Memory B cell (primary cell): Measurements from ENCODE around the gene METTL17.
"Not testable (repeated sequence)": the region's sequence is repeated elsewhere in the genome, so short reads cannot be mapped to it uniquely, and the experiment has no call there.

Source experiments
- ATAC-seq: fragments of 150-1000 bp; cut with Tn5 transposase; 2 replicates; pipeline ENCODE4 v1.10.0; 2021; ENCODE audit warnings: low read depth, mild to moderate bottlenecking, moderate library complexity
- DNase-seq, 2 donors: peaks; one replicate each; pipeline ENCODE4 v3.0.0; 2022; ENCODE audit warnings: low spot score in 2 of 2
- H3K27ac Mint-ChIP-seq: one replicate; pipeline ENCODE4 v1.8.0; 2022; ENCODE audit warnings: mild to moderate bottlenecking, moderate library complexity, mixed read lengths
- H3K27me3 Mint-ChIP-seq: one replicate; pipeline ENCODE4 v1.8.0; 2022; ENCODE audit warnings: mixed read lengths
- H3K36me3 Mint-ChIP-seq: one replicate; pipeline ENCODE4 v1.8.0; 2022; ENCODE audit warnings: mild to moderate bottlenecking, mixed read lengths
- H3K4me1 Mint-ChIP-seq: one replicate; pipeline ENCODE4 v1.8.0; 2022; ENCODE audit warnings: mixed read lengths
- H3K4me3 Mint-ChIP-seq: one replicate; pipeline ENCODE4 v1.8.0; 2022; ENCODE audit warnings: mild to moderate bottlenecking, moderate library complexity, mixed read lengths
- H3K9me3 Mint-ChIP-seq: one replicate; pipeline ENCODE4 v1.8.0; 2022; ENCODE audit warnings: mixed read lengths

Gene METTL17, protein sequence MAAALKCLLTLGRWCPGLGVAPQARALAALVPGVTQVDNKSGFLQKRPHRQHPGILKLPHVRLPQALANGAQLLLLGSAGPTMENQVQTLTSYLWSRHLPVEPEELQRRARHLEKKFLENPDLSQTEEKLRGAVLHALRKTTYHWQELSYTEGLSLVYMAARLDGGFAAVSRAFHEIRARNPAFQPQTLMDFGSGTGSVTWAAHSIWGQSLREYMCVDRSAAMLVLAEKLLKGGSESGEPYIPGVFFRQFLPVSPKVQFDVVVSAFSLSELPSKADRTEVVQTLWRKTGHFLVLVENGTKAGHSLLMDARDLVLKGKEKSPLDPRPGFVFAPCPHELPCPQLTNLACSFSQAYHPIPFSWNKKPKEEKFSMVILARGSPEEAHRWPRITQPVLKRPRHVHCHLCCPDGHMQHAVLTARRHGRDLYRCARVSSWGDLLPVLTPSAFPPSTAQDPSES

DNA sequence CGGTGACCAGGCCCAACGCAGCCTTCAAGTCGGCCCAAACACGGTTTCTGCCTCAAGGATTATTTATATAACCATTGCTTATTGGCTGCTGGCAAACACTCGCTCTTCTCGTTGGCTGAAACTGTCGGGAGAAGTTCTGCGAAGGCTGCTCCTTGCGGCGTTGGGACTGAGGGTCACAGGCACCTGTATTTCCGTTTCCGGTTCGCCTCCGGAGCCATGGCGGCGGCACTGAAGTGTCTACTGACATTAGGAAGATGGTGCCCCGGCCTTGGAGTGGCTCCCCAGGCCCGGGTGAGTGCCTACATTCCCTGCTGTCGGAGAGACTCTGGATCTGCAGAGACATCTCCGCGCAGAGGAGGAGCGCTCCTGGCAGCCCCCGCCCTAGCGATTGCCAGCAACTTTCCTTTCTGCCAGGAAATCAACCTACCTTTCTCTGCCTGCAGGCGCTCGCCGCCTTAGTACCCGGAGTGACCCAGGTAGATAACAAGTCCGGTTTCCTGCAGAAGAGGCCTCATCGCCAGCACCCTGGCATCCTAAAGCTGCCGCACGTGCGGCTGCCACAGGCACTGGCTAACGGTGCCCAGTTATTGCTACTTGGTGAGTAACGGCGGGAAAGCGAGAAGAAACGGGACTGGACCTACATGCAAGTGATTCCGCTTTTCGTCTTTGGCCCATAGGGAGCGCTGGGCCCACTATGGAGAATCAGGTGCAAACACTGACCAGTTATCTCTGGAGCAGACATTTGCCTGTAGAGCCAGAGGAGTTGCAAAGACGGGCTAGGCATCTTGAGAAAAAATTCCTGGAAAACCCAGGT is at the start of gene METTL17:
TSS of gene METTL17 (plus strand) at position 194 of the 814 bp plus-strand sequence. CDS start at position 217, 23 bp downstream.
- ATAC-seq (peak; percentile 93), DNase-seq (peak; percentile 68 to 69)
- Mint-ChIP-seq H3K27ac (peak within 1 kb of the TSS; percentile 87), H3K4me3 (peak within 1 kb of the TSS; percentile 91), H3K4me1 (peaks cover 12% of the 10 kb centered on the region), H3K27me3 (no peaks in the 10 kb centered on the region), H3K36me3 (peaks cover 19% of the 10 kb centered on the region), H3K9me3 (no peaks in the 10 kb centered on the region)

DNA sequence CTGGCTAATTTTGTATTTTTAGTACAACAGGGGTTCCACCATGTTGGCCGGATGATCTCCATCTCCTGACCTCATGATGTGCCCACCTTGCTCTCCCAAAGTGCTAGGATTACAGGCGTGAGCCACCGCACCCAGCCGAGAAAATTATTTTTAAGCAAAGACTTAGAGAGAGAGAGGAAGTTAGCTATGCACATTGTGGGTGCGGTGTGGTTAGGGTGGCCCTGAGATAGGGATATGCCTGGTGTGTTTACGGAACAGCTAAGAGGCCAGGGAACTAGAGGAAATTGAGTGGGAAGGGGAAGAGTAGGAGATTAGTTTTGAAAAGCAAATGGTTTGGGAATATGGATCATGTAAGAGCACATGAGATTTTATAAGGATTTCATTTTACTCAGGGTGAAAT is 44.6 kb upstream of the METTL17 start:
- H3K36me3 Mint-ChIP-seq, H3K4me1 Mint-ChIP-seq, DNase-seq, H3K4me3 Mint-ChIP-seq, H3K27ac Mint-ChIP-seq, H3K9me3 Mint-ChIP-seq: not testable (repeated sequence)
- H3K27me3 Mint-ChIP-seq, result peaks cover 29% of the 10 kb centered on the region
- peak; percentile 42 for ATAC-seq

DNA sequence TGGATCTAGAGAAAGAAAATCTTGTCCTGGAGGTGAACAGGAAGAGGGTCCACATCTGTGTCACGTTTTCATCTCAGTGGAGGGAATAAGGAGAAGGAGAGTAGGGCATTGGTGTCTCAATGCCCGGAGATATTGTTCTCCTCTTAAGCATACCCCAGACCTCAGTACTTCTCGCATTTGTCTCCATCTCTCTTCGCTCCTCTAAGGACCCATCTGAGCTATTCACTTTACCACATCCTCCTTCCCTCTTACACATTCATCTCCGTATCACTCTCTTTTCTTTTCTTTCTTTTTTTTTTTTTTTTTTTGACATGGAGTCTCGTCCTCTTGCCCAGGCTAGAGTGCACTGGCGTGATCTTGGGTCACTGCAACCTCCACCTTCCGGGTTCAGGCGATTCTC is 43.1 kb upstream of the METTL17 start:
- not testable (repeated sequence) for ATAC-seq, DNase-seq, H3K27ac Mint-ChIP-seq, H3K9me3 Mint-ChIP-seq, H3K4me1 Mint-ChIP-seq, H3K36me3 Mint-ChIP-seq, H3K4me3 Mint-ChIP-seq
- H3K27me3 Mint-ChIP-seq, result peaks cover 27% of the 10 kb centered on the region

DNA sequence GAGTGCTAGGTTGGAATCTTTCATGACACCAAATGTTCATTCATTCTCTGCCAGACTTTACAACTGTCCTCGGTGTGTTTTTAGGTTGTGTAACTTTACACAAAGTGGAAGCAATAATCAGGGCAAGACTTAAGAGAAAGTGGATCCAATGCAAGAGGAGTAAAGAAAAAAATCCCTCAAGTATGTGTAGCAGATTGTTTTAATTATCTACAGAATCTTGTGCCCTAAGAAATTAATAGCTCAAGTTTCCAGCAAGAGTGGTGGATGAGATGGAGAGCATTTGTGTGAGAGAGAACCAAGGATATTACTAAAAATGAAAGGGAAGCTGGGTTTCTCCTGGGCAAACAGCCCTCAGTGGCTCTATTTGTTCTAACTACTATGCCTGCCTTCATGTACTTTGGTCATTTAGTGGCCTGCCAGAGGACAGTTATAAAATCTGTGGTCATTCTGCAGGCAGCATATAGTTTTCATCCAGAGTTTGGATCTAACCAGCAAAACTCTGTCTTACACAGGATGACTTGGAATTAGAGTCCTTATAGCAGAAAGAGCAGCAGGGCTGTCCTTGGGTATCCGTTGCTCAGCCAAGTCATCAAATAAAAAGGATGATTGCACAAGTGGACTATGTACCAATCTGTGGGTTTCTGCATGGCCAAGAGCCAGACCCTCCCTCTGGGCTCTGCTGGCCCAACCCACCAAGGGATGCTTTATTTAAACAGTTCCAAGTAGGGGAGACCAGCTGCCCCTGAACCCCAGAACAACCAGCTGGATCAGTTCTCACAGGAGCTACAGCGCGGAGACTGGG is 34.8 kb upstream of the METTL17 start, which contains the start of gene RNASE2:
TSS of gene RNASE2 (plus strand) at position 752 of the 802 bp plus-strand sequence. CDS start 285 bp downstream, outside the sequence.
- not testable (repeated sequence) for H3K4me3 Mint-ChIP-seq, ATAC-seq, H3K27ac Mint-ChIP-seq, H3K4me1 Mint-ChIP-seq, H3K9me3 Mint-ChIP-seq, H3K36me3 Mint-ChIP-seq, DNase-seq
- H3K27me3 Mint-ChIP-seq, result peaks cover 19% of the 10 kb centered on the region

DNA sequence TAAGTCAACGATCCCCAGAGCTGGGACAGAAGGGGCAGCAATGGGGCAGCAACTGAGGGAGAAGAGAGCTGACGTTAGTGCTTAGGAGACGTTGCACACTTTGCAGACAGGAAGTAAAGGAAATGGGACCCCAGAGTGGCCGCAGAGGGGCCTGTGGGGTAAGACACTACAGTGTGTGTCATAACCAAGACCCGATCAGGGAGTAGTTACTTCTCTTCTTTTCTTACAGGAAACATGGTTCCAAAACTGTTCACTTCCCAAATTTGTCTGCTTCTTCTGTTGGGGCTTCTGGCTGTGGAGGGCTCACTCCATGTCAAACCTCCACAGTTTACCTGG is 34.3 kb upstream of the METTL17 start:
- peaks cover 15% of the 10 kb centered on the region for H3K27me3 Mint-ChIP-seq
- not testable (repeated sequence) for H3K4me3 Mint-ChIP-seq, H3K9me3 Mint-ChIP-seq, DNase-seq, H3K36me3 Mint-ChIP-seq, ATAC-seq, H3K27ac Mint-ChIP-seq, H3K4me1 Mint-ChIP-seq

DNA sequence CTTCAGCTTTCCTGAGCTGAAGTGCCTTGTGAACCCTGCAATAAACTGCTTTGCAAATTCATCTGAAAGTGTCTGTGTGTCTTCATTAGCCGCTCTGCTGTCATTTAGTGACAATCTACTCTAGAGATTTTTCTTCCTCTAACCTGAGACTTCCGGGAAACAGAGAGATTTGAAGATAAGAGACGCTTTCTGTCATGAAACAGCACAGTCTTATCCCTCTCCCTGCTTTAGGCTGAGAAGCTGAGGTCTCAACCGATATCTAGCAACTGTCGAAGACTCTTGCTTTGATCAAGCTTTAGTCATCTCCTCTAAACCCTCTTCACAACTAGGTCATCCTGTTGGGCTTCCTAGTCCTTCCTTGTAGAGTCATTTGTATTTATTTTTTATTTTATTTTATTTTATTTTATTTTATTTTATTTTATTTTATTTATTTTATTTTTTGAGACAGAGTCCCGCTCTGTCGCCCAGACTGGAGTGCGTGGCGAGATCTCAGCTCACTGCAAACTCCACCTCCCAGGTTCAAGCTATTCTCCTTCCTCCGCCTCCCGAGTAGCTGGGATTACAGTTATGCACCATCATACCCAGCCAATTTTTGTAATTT is 33.3 kb upstream of the METTL17 start:
- Mint-ChIP-seq H3K4me3 (no peak overlapping the region), H3K27me3 (peaks cover 15% of the 10 kb centered on the region), H3K27ac (no peak overlapping the region), H3K9me3 (no peaks in the 10 kb centered on the region), H3K4me1 (peaks cover 5% of the 10 kb centered on the region), H3K36me3 (no peaks in the 10 kb centered on the region)
- no peak for DNase-seq
- no peak for ATAC-seq

DNA sequence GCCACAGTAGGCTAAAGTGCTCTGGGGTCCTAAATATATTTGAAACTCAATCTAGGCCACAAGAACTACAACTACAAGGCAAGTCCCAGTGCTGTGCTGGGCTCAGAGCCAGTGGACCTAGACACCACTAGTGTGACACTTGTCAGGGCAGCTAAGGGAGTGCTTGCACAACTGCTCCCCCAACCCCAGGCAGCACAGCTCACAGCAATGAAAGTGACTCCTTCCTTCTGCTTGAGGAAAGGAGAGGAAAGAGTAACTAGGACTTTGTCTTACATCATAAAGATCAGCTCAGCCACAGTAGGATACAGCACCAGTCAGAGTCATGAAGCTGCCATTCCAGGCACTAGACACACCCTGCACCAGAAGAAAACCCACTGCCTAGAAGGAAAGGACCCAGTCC is 30.8 kb upstream of the METTL17 start:
- H3K36me3 Mint-ChIP-seq, H3K4me1 Mint-ChIP-seq: not testable (repeated sequence)

DNA sequence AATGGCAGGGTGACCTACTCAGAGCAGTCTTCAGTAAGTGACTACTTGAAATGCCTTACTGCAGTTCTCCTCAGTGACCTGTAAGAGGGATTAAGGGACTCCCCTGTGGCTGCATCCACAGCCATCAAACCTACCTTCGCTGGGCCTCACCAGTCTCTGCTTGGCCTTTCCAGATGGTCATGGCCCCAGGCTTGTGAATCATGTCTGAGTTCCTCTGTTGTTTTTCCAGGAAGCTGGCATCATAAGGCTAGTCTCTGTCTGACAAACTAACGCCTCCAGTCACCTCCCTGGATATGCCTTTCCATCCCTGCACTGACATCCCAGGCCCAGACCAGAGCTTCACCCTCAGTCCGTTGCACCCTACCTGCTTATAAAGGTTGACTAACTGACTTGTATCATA is 20.4 kb upstream of the METTL17 start:
- DNase-seq (no peak), ATAC-seq (no peak)
- Mint-ChIP-seq H3K4me3 (no peak overlapping the region), H3K4me1 (peaks cover 8% of the 10 kb centered on the region), H3K9me3 (no peaks in the 10 kb centered on the region), H3K36me3 (no peaks in the 10 kb centered on the region), H3K27ac (no peak overlapping the region), H3K27me3 (peaks cover 28% of the 10 kb centered on the region)

More for the DNA sequence above, 30.8 kb upstream of the METTL17 start:
- ATAC-seq, DNase-seq, H3K9me3 Mint-ChIP-seq, H3K4me3 Mint-ChIP-seq, H3K27ac Mint-ChIP-seq: not testable (repeated sequence)
- peaks cover 14% of the 10 kb centered on the region for H3K27me3 Mint-ChIP-seq

DNA sequence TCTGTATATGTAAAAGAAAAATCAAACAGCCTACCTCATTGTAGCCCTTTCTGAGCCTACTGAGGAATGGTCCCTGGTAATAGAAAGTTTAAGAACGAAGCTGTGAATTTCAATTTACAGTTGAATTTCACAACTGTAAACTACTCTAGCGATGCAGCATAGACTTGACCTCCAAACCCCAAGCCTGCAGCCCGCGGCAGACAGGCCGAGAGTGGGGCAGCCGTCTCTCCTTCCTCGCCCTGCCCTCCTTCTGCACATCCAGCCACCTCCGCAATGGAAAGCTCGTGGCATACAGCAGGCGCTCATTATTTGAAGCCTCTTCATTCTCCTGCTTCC is 19.2 kb upstream of the METTL17 start:
- H3K36me3 Mint-ChIP-seq, result no peaks in the 10 kb centered on the region
- peak overlapping the region; percentile 76 for H3K4me3 Mint-ChIP-seq
- peaks cover 25% of the 10 kb centered on the region for H3K27me3 Mint-ChIP-seq
- H3K27ac Mint-ChIP-seq, result no peak overlapping the region
- DNase-seq (no peak), ATAC-seq (peak; percentile 2)
- no peaks in the 10 kb centered on the region for H3K9me3 Mint-ChIP-seq
- H3K4me1 Mint-ChIP-seq, result peaks cover 8% of the 10 kb centered on the region

DNA sequence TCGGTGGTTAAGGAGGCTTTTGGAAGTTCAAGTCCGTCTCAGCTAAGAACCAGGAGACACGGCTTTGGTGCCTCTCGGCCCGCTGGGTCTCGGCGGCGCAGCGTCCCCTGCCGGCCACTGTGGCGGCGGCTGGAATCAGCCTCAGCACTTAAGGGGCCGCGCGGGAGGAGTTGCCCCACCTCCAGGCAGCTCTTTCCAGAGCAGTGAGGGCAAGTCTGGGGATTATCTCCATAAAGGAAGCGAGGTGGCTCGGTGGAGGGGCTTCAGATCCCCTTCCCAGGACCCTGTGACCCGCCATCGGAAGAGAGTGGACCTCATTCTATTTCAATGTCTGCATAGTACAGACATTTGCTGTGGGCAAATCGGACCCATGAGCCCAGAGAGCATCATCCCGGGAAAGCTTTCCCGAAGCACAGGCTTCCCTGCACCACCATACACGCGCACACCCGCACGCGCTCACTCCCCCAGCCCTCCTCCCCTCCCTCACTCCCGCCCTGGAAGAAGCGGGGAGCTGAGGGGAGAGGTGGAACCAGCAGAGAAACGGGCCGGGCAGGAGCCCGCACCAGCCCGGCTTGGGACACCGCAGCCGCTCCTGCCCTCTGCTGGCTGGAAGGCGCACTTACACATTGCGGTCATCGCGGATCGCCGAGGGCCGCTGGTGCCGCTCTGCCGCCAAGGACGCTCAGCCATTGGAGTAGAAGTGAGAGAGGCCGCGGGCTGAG is 18.6 kb upstream of the METTL17 start:
- Mint-ChIP-seq H3K4me1 (peaks cover 8% of the 10 kb centered on the region), H3K27me3 (peaks cover 25% of the 10 kb centered on the region), H3K4me3 (peak overlapping the region; percentile 76), H3K9me3 (no peaks in the 10 kb centered on the region), H3K27ac (no peak overlapping the region), H3K36me3 (no peaks in the 10 kb centered on the region)
- DNase-seq, result peak; percentile 77 to 88
- peak; percentile 84 for ATAC-seq

DNA sequence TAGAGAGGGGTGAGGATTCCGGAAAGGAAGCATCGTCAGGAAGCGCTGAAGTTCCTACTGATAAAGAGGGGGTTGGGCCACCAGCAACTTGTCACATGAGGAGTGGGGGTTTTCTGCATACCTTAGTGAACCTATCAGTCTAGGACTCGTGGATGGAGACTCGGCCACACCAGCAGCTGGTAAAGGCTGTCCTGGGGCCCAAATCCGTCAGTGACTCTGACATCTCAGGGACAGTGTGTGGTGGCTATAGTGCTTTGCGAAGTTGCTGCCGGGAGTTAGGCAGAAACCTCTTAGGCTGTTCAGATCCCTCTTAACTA is 18.1 kb upstream of the METTL17 start:
- ATAC-seq (peak; percentile 26), DNase-seq (no peak)
- Mint-ChIP-seq H3K36me3 (no peaks in the 10 kb centered on the region), H3K4me3 (peak overlapping the region; percentile 76), H3K9me3 (no peaks in the 10 kb centered on the region), H3K27ac (no peak overlapping the region), H3K4me1 (peaks cover 8% of the 10 kb centered on the region), H3K27me3 (peaks cover 25% of the 10 kb centered on the region)

DNA sequence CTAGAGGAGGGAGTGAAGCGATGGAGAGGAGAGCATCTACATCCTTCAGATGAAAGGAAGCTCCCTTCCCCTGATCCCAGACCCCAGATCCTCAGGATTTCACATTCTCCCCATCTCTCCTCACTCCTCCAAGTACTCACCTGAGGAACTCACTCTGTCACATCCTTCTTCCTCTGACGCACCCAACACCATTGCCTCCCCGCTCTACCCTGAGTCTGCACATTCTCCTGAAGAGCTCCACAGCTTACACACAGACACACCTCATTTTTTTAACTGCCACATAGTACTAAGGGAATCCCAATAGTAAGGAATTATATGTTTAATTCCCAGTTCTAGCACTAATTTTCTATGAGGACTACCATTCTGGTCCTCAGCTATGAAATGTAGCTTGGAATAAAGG is 16.3 kb upstream of the METTL17 start:
- no peak overlapping the region for H3K27ac Mint-ChIP-seq
- H3K9me3 Mint-ChIP-seq, result no peaks in the 10 kb centered on the region
- H3K4me1 Mint-ChIP-seq, result peaks cover 8% of the 10 kb centered on the region
- H3K27me3 Mint-ChIP-seq, result peaks cover 15% of the 10 kb centered on the region
- no peaks in the 10 kb centered on the region for H3K36me3 Mint-ChIP-seq
- DNase-seq (no peak), ATAC-seq (no peak)
- H3K4me3 Mint-ChIP-seq, result no peak overlapping the region

DNA sequence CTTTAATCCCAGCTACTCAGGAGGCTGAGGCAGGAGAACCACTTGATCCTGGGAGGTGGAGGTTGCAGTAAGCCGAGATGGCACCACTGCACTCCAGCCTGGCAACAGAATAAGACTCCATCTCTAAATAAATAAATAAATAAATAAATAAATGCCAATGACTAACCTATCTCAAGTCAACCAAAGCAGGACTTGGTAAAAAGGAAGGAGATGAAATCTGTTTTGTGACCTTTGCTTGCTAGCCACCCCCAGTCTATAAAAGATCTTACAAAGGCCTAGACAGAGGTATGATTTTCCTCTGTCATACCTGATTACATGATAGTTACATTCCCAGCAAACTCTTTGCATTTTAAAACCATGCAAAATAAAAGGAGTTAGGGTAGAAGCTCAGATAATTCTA is 13.5 kb upstream of the METTL17 start:
- no peak for ATAC-seq
- Mint-ChIP-seq H3K4me1 (peaks cover 5% of the 10 kb centered on the region), H3K36me3 (no peaks in the 10 kb centered on the region), H3K27ac (no peak overlapping the region), H3K27me3 (peaks cover 12% of the 10 kb centered on the region), H3K9me3 (no peaks in the 10 kb centered on the region), H3K4me3 (no peak overlapping the region)
- DNase-seq, result no peak
